IMR-90 (cell line): Measurements from ENCODE around the gene CHST3. TPM values are rescaled to one million over a fixed set of nuclear protein-coding genes. Genes with fewer than 3 reads are reported as not detected.

Source experiments
- ATAC-seq: fragments of 200-7000 bp; cut with Tn5 transposase; 2 replicates; pipeline ENCODE4 v1.9.1; 2020; ENCODE audit warnings: low read depth, mild to moderate bottlenecking, moderate library complexity
- BruUV-seq: library from RNA; stranded (reverse); fragments of 400-500 nt; replicated peaks from 2 replicates; lab custom pipeline; 2021; lab: Mats Ljungman, UMichigan
- CTCF ChIA-PET: fragments of 300-600 bp; formaldehyde crosslinking; extraction: SDS; loops from one replicate; lab custom pipeline; 2021; ENCODE audit warnings: antibody characterized with exemption; lab: Yijun Ruan, JAX
- POLR2A ChIA-PET: fragments of 300-600 bp; sonication (Branson Sonifier 250); formaldehyde crosslinking; loops from one replicate; lab custom pipeline; 2022; ENCODE audit warnings: antibody characterized with exemption; ENCODE audit not compliant: unreplicated experiment; lab: Charles Lee
- DNase-seq: peaks from one replicate; pipeline ENCODE4 v3.0.0; 2013
- H2AFZ ChIP-seq: replicated peaks from 2 replicates; pipeline ENCODE3; 2013; ENCODE audit warnings: low read length, mild to moderate bottlenecking; ENCODE audit not compliant: poor library complexity
- H2AK5ac ChIP-seq: 2 replicates; pipeline ENCODE4 v1.6.1; 2013; ENCODE audit warnings: low read depth, low read length, inconsistent platforms
- H2AK9ac ChIP-seq: replicated peaks from 2 replicates; pipeline ENCODE3; 2013; ENCODE audit warnings: mild to moderate bottlenecking, low read depth, low read length, moderate library complexity; ENCODE audit not compliant: poor library complexity
- H2BK120ac ChIP-seq: 2 replicates; pipeline ENCODE4 v1.6.1; 2013; ENCODE audit warnings: low read depth, low read length, inconsistent platforms
- H2BK15ac ChIP-seq: 3 replicates; pipeline ENCODE4 v1.6.1; 2013; ENCODE audit warnings: low read depth, low read length, inconsistent platforms
- H2BK20ac ChIP-seq: 2 replicates; pipeline ENCODE4 v1.6.1; 2013; ENCODE audit warnings: low read depth, mild to moderate bottlenecking, inconsistent platforms, low read length, moderate library complexity
- H2BK5ac ChIP-seq: 2 replicates; pipeline ENCODE4 v1.6.1; 2013; ENCODE audit warnings: mild to moderate bottlenecking, low read depth, low read length, inconsistent platforms; ENCODE audit not compliant: poor library complexity, severe bottlenecking
- H3K14ac ChIP-seq: replicated peaks from 2 replicates; pipeline ENCODE4 v1.6.1; 2013; ENCODE audit warnings: low read depth, low read length, inconsistent platforms
- H3K18ac ChIP-seq: 2 replicates; pipeline ENCODE4 v1.6.1; 2013; ENCODE audit warnings: low read depth, low read length, control low read depth
- H3K23ac ChIP-seq: 2 replicates; pipeline ENCODE4 v1.6.1; 2013; ENCODE audit warnings: low read depth, low read length, inconsistent platforms
- H3K27ac ChIP-seq: 2 replicates; pipeline ENCODE4 v1.5.1; 2013; ENCODE audit warnings: mild to moderate bottlenecking, control low read depth, low read length; ENCODE audit not compliant: insufficient read depth
- H3K27me3 ChIP-seq: 2 replicates; pipeline ENCODE4 v1.6.1; 2013; ENCODE audit warnings: low read length; ENCODE audit not compliant: control insufficient read depth, insufficient read depth
- H3K36me3 ChIP-seq: 2 replicates; pipeline ENCODE4 v1.6.1; 2013; ENCODE audit warnings: low read length, mixed read lengths; ENCODE audit not compliant: control insufficient read depth, insufficient read depth
- H3K4ac ChIP-seq: 2 replicates; pipeline ENCODE4 v1.6.1; 2013; ENCODE audit warnings: low read depth, low read length, inconsistent platforms
- H3K4me1 ChIP-seq: 2 replicates; pipeline ENCODE4 v1.6.1; 2013; ENCODE audit warnings: low read length, mixed read lengths; ENCODE audit not compliant: control insufficient read depth, insufficient read depth
- H3K4me2 ChIP-seq: 2 replicates; pipeline ENCODE4 v1.6.1; 2013; ENCODE audit warnings: low read depth, mild to moderate bottlenecking, control low read depth, low read length, moderate library complexity
- H3K4me3 ChIP-seq: 2 replicates; pipeline ENCODE4 v1.5.1; 2013; ENCODE audit warnings: low read depth, mild to moderate bottlenecking, control low read depth, low read length, moderate library complexity; ENCODE audit not compliant: insufficient read depth
- H3K56ac ChIP-seq: 2 replicates; pipeline ENCODE4 v1.6.1; 2013; ENCODE audit warnings: low read length, inconsistent platforms; ENCODE audit not compliant: insufficient read depth; ENCODE audit errors: extremely low read depth
- H3K79me1 ChIP-seq, 2 experiments: 2 replicates each; pipeline ENCODE4 v1.6.1; 2013; ENCODE audit warnings: low read length in 2 of 2, inconsistent platforms in 1 of 2, low read depth in 1 of 2
- H3K9ac ChIP-seq: 2 replicates; pipeline ENCODE4 v1.6.1; 2013; ENCODE audit warnings: low read depth, low read length, control low read depth
- H3K9me1 ChIP-seq: 2 replicates; pipeline ENCODE4 v1.6.1; 2013; ENCODE audit warnings: low read length, inconsistent platforms; ENCODE audit not compliant: insufficient read depth
- H3K9me3 ChIP-seq: 2 replicates; pipeline ENCODE4 v1.6.1; 2013; ENCODE audit warnings: low read length; ENCODE audit not compliant: control insufficient read depth, insufficient read depth
- H4K20me1 ChIP-seq: 2 replicates; pipeline ENCODE4 v1.6.1; 2013; ENCODE audit warnings: low read length, inconsistent platforms; ENCODE audit not compliant: insufficient read depth
- H4K5ac ChIP-seq: 2 replicates; pipeline ENCODE4 v1.6.1; 2013; ENCODE audit warnings: mild to moderate bottlenecking, low read depth, low read length, control low read depth
- H4K8ac ChIP-seq, 2 experiments: 2 replicates each; pipeline ENCODE4 v1.6.1; 2013; ENCODE audit warnings: low read depth in 2 of 2, low read length in 2 of 2, control low read depth in 1 of 2, inconsistent platforms in 1 of 2
- H4K91ac ChIP-seq: 2 replicates; pipeline ENCODE4 v1.6.1; 2013; ENCODE audit warnings: low read depth, low read length, inconsistent platforms; ENCODE audit not compliant: insufficient read depth
- BHLHE40 ChIP-seq: fragments of 150-350 bp; IDR thresholded peaks from 2 replicates; pipeline ENCODE4 v1.6.1; 2016; ENCODE audit warnings: mild to moderate bottlenecking, low read depth, low read length
- CEBPB ChIP-seq: IDR thresholded peaks from 2 replicates; pipeline ENCODE4 v1.6.1; 2012; ENCODE audit warnings: low read depth, low read length, improper control_type of control experiment
- CHD1 ChIP-seq: IDR thresholded peaks from 2 replicates; pipeline ENCODE4 v1.6.1; 2012; ENCODE audit warnings: low read depth, low read length, improper control_type of control experiment
- CTCF ChIP-seq: conservative IDR thresholded peaks from 2 replicates; pipeline ENCODE4 v1.5.1; 2012; ENCODE audit warnings: mild to moderate bottlenecking, low read depth, low read length, improper control_type of control experiment
- FOS ChIP-seq: fragments of 150-350 bp; IDR thresholded peaks from 2 replicates; pipeline ENCODE4 v1.6.1; 2016; ENCODE audit warnings: low read depth, low read length
- MAFK ChIP-seq: IDR thresholded peaks from 2 replicates; pipeline ENCODE4 v1.6.1; 2012; ENCODE audit warnings: low read depth, low read length, improper control_type of control experiment
- MAZ ChIP-seq: IDR thresholded peaks from 2 replicates; pipeline ENCODE4 v1.6.1; 2012; ENCODE audit warnings: low read depth, mild to moderate bottlenecking, low read length, improper control_type of control experiment, moderate library complexity, borderline replicate concordance
- MXI1 ChIP-seq: IDR thresholded peaks from 2 replicates; pipeline ENCODE4 v1.6.1; 2012; ENCODE audit warnings: low read depth, mild to moderate bottlenecking, low read length, moderate library complexity, borderline replicate concordance
- NFE2L2 ChIP-seq: fragments of 150-350 bp; IDR thresholded peaks from 2 replicates; pipeline ENCODE4 v1.6.1; 2016; ENCODE audit warnings: low read depth, mild to moderate bottlenecking, low read length
- POLR2A ChIP-seq: IDR thresholded peaks from 2 replicates; pipeline ENCODE4 v1.6.1; 2012; ENCODE audit warnings: mild to moderate bottlenecking, low read depth, low read length
- RAD21 ChIP-seq: IDR thresholded peaks from 2 replicates; pipeline ENCODE4 v1.6.1; 2012; ENCODE audit warnings: low read length, improper control_type of control experiment
- RCOR1 ChIP-seq: IDR thresholded peaks from 2 replicates; pipeline ENCODE4 v1.6.1; 2012; ENCODE audit warnings: mild to moderate bottlenecking, low read length, improper control_type of control experiment; ENCODE audit not compliant: insufficient replicate concordance
- RFX5 ChIP-seq: IDR thresholded peaks from 2 replicates; pipeline ENCODE4 v1.8.0; 2012; ENCODE audit warnings: low read depth, mild to moderate bottlenecking, low read length, moderate library complexity
- SMC3 ChIP-seq: fragments of 150-350 bp; IDR thresholded peaks from 2 replicates; pipeline ENCODE4 v1.6.1; 2016; ENCODE audit warnings: low read depth, mild to moderate bottlenecking, antibody characterized with exemption, low read length, moderate library complexity
- WGBS, 2 experiments: methylation state at CpG; one replicate each; pipeline versions ENCODE4 v1.1.5 to v1.1.7; 2013; ENCODE audit warnings: missing lambda C conversion rate in 2 of 2; ENCODE audit not compliant: insufficient read length in 1 of 2; ENCODE audit errors: extremely low coverage in 2 of 2; 5-methylcytosine and 5-hydroxymethylcytosine counted together
- dilution Hi-C: fragments of 300-500 bp; cut with HindIII; formaldehyde crosslinking; loops from one replicate; pipeline ENCODE4 v1.14.3; 2018; ENCODE audit warnings: low sequenced_read_pairs; ENCODE audit not compliant: unreplicated experiment
- in situ Hi-C: fragments of 300-500 bp; cut with MboI; formaldehyde crosslinking; loops from 3 replicates; pipeline ENCODE4 v1.14.3; 2019; ENCODE audit warnings: low sequenced_read_pairs, inconsistent platforms, mixed read lengths
- intact Hi-C: fragments of 100-400 bp; cut with micrococcal nuclease; formaldehyde crosslinking; loops from 2 replicates; pipeline ENCODE4 v1.10.0; 2022
- polyA plus RNA-seq, 3 experiments: library from polyadenylated mRNA; depleted of rRNA; stranded (reverse); fragments of >200 nt; gene quantifications; 2 replicates each; pipeline ENCODE4 v1.2.3, GENCODE V29; 2012; ENCODE audit warnings: low replicate concordance in 1 of 3
- total RNA-seq: library from RNA; depleted of rRNA; stranded (reverse); fragments of >200 nt; gene quantifications from 2 replicates; pipeline ENCODE4 v1.2.3, GENCODE V29; 2012
- TF ChIP-seq, protein P1 (sequence below): fragments of 150-350 bp; IDR thresholded peaks from 2 replicates; pipeline ENCODE4 v1.6.1; 2016; ENCODE audit warnings: low read depth, mild to moderate bottlenecking, low read length, moderate library complexity, borderline replicate concordance
- TF ChIP-seq, protein P2 (sequence below): fragments of 150-350 bp; IDR thresholded peaks from 2 replicates; pipeline ENCODE4 v1.6.1; 2017; ENCODE audit warnings: mild to moderate bottlenecking, antibody characterized with exemption, low read length, low read depth

CHST3 gene
- total and polyA plus RNA-seq, 2 of the 4 experiments (the other 2 are of a cell fraction), result 8.6 to 9.0 TPM

GRCh38 chr10:72037811-72038210, 73.6 kb downstream of the CHST3 start:
- TF ChIP-seq SMC3 (no peak), NFE2L2 (no peak), MXI1 (no peak), CEBPB (no peak), RAD21 (no peak), POLR2A (no peak), MAZ (no peak), FOS (no peak), CTCF (no peak), BHLHE40 (no peak), MAFK (no peak), CHD1 (no peak), RFX5 (no peak), RCOR1 (no peak)
- TF ChIP-seq, protein P1, sequence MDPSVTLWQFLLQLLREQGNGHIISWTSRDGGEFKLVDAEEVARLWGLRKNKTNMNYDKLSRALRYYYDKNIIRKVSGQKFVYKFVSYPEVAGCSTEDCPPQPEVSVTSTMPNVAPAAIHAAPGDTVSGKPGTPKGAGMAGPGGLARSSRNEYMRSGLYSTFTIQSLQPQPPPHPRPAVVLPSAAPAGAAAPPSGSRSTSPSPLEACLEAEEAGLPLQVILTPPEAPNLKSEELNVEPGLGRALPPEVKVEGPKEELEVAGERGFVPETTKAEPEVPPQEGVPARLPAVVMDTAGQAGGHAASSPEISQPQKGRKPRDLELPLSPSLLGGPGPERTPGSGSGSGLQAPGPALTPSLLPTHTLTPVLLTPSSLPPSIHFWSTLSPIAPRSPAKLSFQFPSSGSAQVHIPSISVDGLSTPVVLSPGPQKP, result no peak
- TF ChIP-seq, protein P2, sequence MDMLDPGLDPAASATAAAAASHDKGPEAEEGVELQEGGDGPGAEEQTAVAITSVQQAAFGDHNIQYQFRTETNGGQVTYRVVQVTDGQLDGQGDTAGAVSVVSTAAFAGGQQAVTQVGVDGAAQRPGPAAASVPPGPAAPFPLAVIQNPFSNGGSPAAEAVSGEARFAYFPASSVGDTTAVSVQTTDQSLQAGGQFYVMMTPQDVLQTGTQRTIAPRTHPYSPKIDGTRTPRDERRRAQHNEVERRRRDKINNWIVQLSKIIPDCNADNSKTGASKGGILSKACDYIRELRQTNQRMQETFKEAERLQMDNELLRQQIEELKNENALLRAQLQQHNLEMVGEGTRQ, result no peak
- WGBS, 2 experiments, result no CpG with 5 or more reads among the region's 3 CpGs
- Histone ChIP-seq H3K14ac (no peak overlapping the region), H3K36me3 (no peaks in the 10 kb centered on the region), H3K9ac (no peak overlapping the region), H4K5ac (no peak overlapping the region), H3K27me3 (peaks cover 8% of the 10 kb centered on the region; the same call in 1 of the 2 replicates), H2BK15ac (no peak overlapping the region), H4K8ac (no peak overlapping the region), H3K4me1 (peaks cover 3% of the 10 kb centered on the region), H2AFZ (no peak overlapping the region), H3K9me3 (no peaks in the 10 kb centered on the region), H3K4me3 (no peak overlapping the region), H2AK5ac (no peak overlapping the region), H2BK20ac (no peak overlapping the region), H2AK9ac (no peak overlapping the region), H3K27ac (no peak overlapping the region), H2BK120ac (no peak overlapping the region), H4K91ac (no peak overlapping the region), H4K20me1 (no peaks in the 10 kb centered on the region), H3K18ac (no peak overlapping the region), H3K4me2 (no peak overlapping the region), H3K23ac (no peak overlapping the region), H3K9me1 (no peaks in the 10 kb centered on the region), H3K4ac (no peak overlapping the region), H3K56ac (no peak overlapping the region), H2BK5ac (no peak overlapping the region), H3K79me1 (no peaks in the 10 kb centered on the region)
- in situ Hi-C loops (no loop called here), dilution Hi-C loops (no loop called here), intact Hi-C loops (no loop called here)
- ATAC-seq, result no peak
- CTCF ChIA-PET, result no interaction called here
- BruUV-seq, result no TSS peak
- POLR2A ChIA-PET, result no interaction called here
- no peak for DNase-seq
